ENCODE results near the gene DGUOK. TPM values are rescaled to one million over a fixed set of nuclear protein-coding genes. Genes with fewer than 3 reads are reported as not detected.

Gene DGUOK
- total and polyA plus RNA-seq, 2 experiments from 2014 or later: 68.4 to 287 TPM

DNA sequence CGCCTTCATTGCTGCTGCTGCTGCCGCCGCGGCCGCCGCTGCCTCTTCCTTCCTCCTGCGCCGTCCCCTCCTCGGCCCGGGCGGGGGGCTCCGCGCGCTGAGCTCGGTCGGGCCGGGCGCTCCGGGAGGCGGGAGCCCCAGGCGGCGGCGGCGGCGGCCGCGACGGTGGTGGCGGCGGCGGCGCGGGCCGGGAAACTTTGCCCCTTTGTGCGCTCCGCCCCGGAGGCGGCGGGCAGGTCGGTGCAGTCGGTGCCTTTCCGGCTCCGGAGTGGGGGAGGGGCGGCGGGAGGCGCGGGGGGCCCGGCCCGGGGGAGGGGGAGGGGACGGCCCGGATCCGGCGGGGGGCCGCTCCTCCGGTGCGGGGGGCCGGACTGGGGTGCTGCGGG, 58.2 kb downstream of the DGUOK start (continued):
- TF ChIP-seq, protein P1, sequence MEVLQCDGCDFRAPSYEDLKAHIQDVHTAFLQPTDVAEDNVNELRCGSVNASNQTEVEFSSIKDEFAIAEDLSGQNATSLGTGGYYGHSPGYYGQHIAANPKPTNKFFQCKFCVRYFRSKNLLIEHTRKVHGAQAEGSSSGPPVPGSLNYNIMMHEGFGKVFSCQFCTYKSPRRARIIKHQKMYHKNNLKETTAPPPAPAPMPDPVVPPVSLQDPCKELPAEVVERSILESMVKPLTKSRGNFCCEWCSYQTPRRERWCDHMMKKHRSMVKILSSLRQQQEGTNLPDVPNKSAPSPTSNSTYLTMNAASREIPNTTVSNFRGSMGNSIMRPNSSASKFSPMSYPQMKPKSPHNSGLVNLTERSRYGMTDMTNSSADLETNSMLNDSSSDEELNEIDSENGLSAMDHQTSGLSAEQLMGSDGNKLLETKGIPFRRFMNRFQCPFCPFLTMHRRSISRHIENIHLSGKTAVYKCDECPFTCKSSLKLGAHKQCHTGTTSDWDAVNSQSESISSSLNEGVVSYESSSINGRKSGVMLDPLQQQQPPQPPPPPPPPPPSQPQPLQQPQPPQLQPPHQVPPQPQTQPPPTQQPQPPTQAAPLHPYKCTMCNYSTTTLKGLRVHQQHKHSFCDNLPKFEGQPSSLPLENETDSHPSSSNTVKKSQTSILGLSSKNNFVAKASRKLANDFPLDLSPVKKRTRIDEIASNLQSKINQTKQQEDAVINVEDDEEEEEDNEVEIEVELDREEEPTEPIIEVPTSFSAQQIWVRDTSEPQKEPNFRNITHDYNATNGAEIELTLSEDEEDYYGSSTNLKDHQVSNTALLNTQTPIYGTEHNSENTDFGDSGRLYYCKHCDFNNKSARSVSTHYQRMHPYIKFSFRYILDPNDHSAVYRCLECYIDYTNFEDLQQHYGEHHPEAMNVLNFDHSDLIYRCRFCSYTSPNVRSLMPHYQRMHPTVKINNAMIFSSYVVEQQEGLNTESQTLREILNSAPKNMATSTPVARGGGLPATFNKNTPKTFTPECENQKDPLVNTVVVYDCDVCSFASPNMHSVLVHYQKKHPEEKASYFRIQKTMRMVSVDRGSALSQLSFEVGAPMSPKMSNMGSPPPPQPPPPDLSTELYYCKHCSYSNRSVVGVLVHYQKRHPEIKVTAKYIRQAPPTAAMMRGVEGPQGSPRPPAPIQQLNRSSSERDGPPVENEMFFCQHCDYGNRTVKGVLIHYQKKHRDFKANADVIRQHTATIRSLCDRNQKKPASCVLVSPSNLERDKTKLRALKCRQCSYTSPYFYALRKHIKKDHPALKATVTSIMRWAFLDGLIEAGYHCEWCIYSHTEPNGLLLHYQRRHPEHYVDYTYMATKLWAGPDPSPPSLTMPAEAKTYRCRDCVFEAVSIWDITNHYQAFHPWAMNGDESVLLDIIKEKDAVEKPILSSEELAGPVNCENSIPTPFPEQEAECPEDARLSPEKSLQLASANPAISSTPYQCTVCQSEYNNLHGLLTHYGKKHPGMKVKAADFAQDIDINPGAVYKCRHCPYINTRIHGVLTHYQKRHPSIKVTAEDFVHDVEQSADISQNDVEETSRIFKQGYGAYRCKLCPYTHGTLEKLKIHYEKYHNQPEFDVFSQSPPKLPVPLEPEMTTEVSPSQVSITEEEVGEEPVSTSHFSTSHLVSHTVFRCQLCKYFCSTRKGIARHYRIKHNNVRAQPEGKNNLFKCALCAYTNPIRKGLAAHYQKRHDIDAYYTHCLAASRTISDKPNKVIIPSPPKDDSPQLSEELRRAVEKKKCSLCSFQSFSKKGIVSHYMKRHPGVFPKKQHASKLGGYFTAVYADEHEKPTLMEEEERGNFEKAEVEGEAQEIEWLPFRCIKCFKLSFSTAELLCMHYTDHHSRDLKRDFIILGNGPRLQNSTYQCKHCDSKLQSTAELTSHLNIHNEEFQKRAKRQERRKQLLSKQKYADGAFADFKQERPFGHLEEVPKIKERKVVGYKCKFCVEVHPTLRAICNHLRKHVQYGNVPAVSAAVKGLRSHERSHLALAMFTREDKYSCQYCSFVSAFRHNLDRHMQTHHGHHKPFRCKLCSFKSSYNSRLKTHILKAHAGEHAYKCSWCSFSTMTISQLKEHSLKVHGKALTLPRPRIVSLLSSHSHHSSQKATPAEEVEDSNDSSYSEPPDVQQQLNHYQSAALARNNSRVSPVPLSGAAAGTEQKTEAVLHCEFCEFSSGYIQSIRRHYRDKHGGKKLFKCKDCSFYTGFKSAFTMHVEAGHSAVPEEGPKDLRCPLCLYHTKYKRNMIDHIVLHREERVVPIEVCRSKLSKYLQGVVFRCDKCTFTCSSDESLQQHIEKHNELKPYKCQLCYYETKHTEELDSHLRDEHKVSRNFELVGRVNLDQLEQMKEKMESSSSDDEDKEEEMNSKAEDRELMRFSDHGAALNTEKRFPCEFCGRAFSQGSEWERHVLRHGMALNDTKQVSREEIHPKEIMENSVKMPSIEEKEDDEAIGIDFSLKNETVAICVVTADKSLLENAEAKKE (CRISPR knock-in tag; IDR thresholded peaks at IDR 0.05): no peak
- TF ChIP-seq POLR2AphosphoS5 (IDR thresholded peaks at IDR 0.05; ENCODE audit: low read depth) (no peak), ZNF114 (CRISPR knock-in tag; IDR thresholded peaks at IDR 0.05) (no peak), STAT1 (IDR thresholded peaks at IDR 0.05; ENCODE audit: unreplicated experiment) (no peak), CREB1 (CRISPR knock-in tag; IDR thresholded peaks at IDR 0.05; ENCODE audit: low read depth) (no peak)
- TF ChIP-seq, protein P2, sequence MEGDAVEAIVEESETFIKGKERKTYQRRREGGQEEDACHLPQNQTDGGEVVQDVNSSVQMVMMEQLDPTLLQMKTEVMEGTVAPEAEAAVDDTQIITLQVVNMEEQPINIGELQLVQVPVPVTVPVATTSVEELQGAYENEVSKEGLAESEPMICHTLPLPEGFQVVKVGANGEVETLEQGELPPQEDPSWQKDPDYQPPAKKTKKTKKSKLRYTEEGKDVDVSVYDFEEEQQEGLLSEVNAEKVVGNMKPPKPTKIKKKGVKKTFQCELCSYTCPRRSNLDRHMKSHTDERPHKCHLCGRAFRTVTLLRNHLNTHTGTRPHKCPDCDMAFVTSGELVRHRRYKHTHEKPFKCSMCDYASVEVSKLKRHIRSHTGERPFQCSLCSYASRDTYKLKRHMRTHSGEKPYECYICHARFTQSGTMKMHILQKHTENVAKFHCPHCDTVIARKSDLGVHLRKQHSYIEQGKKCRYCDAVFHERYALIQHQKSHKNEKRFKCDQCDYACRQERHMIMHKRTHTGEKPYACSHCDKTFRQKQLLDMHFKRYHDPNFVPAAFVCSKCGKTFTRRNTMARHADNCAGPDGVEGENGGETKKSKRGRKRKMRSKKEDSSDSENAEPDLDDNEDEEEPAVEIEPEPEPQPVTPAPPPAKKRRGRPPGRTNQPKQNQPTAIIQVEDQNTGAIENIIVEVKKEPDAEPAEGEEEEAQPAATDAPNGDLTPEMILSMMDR (conservative IDR thresholded peaks at IDR 0.05; ENCODE audit: low read depth in 2 of 2): no peak
- TF ChIP-seq, protein P3, sequence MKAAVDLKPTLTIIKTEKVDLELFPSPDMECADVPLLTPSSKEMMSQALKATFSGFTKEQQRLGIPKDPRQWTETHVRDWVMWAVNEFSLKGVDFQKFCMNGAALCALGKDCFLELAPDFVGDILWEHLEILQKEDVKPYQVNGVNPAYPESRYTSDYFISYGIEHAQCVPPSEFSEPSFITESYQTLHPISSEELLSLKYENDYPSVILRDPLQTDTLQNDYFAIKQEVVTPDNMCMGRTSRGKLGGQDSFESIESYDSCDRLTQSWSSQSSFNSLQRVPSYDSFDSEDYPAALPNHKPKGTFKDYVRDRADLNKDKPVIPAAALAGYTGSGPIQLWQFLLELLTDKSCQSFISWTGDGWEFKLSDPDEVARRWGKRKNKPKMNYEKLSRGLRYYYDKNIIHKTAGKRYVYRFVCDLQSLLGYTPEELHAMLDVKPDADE (IDR thresholded peaks at IDR 0.05): no peak

Data from GM23338 (cell line).